Nucleus accumbens (tissue), 56 donors: ENCODE measurements around the gene ATP4A.
A peak's percentile ranks its signal among the peaks of the same experiment; 100 is the strongest.

Source experiments
- DNase-seq, 56 donors: peaks; one replicate each; lab custom pipeline; 2025; lab: John Stamatoyannopoulos, UW

ATP4A gene

DNA sequence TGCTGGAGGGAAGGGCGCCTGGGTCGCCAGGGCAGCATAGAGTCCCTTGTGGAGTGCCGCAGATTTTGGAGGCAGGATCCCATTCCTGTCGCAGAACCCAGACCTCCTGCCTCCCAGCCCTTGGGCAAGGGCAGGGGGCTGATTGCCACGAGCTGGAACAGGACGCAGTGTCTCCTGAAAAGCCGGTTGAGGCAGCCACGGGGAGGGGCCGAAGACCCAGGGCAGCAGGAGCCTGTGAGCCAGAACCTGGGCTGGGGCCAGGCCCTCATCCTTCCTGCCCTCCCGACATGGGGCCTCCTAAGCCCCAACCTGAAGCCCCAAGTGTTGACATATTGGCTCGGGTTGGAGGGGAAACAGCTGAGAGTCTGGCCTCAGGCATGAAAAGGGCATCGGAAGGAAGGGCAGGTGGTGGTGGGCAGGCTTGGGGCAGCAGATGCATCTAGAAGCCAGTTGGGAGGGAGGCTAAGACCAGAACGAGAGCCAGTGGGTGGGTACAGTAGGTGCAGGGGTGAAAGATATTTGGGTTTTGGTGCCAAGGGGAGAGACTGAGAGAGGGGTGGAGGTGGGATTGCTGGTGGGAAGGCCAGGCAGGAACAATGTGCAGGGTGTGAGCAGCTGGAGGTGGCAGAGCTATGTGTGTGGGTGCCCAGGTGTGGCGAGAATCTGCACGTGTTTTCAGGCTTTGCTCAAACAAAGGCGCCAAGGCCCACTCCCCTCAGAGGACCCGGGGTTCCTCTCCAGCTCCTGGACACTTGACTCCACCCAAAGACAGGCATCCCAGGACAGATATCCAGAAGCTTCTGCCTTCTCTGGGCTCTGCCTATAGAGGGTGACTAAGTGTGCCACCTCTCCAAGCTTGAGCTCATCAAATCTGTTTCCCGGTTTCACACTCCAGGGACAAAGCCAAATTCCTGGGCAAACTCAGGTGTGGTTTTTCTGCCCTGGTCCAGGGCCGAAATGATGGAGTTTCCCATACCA, 33.9 kb downstream of the ATP4A start:
- peak in 1 of 56 donors; percentile 4 for DNase-seq

DNA sequence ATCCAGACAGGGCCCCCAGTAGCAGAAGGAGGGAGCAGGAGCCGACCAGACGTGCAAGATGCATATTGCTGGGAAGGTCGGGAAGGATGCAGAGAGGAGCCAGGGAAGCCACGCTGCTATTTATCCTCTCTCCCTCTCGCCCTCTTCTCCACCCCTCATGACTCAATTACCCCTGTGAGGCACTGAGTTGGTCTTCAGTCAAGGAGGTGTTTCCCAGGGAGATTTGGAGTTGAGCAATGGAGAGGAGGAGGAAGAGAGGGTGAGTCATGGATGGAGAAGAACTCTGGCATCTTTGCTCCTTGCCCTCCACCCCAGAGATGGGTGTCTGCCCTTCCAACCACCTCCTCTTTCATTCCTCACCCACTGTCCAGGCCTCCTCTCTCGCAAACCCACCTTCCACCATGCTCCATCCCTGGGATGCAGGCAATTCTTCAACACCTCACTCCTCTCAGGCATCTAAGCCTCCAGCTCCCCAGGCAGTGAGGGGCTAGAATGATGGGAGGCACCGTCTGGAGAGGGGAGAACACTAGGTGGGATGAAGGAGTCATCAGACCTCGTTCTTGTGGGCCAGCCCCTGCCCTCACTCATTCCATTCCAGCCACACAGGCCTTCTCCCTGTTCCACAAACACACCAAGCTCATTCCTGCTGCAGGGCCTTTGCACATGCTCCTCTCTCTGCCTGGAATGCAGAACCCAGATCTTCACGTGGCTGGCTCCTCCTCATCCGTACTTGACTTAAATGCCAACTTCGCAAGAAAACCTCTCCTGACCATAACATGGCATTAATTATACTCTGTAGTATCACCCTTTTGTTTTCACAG, 35.0 kb downstream of the ATP4A start, which contains the start of gene SBSN:
Gene SBSN, minus strand, starts transcription at position 94 of the 821 bp plus-strand sequence. Its CDS starts 30 bp downstream, at position 64.
- DNase-seq, result peak in 6 of 56 donors; percentile 3 to 23 (median 10)

DNA sequence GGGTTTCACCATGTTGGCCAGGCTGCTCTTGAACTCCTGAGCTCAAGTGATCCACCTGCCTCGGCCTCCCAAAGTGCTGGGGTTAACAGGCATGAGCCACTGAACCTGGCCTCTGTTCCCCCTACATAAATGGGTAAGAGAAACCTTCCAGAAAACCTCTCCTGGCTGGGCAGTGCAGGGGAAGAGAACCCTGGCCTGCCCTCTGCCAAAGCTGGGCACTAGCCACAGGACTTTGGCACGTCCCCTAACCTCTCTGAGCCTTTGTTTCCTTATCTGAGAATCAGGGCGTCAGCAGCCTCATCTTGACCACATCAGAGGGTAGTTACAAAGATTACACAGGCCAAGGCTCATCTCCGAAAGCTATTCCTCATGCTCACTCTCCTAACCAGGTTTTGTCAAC, 37.6 kb downstream of the ATP4A start:
- DNase-seq, result no peak

DNA sequence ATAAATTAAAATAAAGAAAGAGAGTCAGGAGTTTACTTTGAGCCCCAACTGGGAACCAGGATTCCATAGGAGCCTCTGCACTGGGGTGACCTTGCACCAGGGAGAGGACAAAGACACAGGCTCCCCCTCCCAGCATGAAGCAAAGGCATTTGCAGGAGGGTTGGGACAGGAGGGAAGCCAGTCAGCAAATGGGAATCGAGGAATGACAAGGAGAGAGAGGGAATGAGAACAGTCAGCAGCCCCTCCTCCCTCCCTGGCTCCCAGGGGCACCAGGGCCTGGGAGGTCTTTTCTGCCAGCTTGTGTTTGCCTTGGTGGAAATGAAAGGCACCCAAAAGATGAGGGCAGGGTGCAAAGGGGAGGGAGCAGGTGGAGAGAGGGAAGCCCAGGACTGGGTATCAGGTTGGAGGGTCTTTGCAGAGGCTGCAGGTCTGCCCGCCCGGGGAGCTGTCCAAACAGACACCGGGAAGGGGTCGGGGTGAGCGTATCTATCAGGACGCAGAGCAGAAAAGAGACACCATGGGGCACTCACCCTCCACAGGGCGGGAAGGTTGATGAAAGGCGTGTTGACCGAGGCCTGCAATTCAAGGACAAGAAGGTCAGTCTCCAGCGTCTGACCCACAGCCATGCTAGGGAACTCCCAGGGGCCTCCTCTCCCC, 39.1 kb downstream of the ATP4A start:
- DNase-seq, result no peak

DNA sequence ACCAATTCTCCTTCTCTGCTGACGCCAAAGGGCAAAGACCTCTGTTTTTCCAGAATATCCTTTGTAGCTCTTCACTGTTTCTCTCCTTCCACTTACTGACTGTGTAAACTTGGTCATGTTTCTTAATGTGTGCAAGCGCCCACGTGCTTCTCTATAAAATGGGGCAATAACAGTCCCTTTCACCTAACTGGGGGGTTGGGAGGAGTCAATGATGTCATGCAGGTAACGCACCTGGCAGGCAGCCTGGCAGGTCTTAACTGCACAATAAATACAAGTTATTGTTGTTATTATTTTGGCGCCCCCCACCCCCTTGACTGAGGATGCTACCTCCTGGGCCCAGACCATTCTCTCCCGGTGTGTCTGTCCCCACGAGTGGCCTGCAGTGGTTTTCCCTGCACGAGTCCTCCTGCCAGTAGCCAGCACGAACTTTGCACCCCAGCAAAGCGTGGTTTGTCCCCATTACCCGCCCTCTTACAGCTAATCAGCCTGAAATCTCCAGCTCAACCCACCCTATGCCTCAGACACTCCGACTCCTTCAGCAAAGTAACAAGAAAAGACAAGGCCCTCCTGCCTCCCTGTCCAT, 40.6 kb downstream of the ATP4A start:
- no peak for DNase-seq

DNA sequence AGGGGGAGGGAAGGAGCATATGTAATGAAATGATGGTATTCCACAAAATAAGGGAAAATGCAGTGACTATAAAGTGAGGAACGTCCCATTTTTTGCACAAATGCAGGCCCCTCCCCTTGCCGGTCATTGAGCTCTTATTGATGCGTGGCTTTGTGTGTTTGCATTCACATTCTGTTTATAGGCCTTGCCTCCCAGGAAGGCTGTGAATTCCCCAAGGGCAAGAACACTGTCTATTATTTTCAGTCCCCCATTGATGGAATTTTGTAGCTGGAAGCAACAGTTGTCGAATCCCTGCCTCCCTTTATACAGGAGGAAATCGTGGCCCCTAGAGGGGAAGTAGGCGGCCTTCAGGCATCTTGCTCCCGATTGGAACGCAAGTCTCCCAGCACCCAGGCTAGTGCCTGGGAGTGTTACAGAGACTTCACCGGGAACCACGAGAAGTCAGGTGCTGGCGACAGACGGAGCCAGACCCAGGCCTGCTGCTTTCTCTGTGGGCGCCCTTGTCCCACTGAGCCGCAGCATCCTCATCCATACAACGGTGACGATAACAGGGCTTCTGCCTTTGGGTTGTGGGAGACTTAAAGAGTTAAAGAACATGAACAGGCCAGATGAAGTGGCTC, 42.2 kb downstream of the ATP4A start:
- DNase-seq, result no peak

DNA sequence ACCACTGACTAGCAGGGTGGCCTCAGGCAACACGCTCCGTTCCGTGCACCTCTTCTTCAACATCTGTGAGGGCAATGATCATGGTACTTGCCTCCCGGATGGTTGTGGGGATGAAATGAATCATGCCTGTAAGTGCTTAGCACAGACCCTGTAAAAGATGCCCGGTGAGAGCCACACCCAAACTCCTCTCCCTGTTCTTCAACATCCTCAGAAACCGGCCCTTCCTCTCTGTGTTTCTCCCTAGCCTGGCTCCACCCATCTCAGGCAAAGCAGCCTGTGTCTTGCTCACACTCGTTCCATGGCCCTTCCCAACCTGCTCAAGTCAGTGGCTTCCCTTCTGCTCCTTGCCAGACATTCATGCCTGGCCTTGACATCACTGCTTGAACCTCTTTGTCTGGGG, 44.2 kb downstream of the ATP4A start:
- DNase-seq, result no peak

DNA sequence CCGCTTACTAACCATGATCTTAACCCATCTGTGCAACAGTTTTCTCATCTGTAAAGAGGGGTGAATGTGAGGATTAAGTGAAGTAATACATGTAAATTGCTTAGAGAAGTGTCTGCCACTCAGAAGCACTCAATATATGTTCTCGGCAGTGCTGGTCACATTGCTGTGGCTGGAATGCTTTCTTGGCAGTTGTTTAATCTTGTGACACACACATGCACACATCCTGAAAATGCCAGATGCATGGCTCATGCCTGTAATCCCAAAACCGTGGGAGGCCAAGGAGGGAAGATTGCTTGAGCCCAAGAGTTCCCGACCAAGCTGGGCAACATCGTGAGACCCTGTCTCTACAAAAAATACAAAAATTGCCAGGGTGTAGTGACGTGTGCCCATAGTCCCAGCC, 45.1 kb downstream of the ATP4A start:
- no peak for DNase-seq

DNA sequence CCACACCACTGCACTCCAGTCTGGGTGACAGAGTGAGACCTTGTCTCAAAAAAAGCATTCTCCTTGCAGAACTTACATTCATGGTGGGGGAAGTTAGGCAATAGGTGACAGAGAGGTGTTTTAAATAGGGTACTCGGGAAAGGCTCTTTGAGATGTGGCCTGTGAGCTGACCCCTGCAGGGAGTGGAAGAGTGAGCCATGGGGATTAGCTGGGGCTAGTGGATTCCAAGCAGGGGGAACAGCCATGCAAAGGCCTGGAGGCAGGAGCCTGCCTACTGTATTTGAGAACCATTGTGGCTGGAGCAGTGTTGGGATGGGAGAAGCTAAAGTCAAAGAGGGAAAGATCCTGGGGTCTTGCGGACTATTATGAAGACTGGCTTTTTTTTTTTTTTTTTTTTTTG, 46.1 kb downstream of the ATP4A start:
- DNase-seq, result no peak

DNA sequence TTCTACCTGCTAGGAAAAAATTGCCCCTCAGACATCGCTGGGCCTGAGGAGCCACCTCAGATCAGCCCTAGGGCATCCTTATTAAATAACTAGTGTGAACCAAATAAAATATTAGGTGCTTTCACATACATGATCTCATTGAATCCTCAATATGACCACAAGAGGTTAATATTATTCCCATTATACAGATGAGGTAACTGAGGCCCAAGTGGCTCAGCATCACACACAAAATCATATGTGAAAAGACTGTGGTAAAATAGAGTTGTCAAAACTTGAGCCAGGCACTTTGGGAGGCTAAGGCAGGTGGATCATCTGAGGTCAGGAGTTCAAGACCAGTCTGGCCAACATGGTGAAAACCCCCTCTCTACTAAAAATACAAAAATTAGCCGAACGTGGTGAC, 47.1 kb downstream of the ATP4A start:
- DNase-seq, result no peak

DNA sequence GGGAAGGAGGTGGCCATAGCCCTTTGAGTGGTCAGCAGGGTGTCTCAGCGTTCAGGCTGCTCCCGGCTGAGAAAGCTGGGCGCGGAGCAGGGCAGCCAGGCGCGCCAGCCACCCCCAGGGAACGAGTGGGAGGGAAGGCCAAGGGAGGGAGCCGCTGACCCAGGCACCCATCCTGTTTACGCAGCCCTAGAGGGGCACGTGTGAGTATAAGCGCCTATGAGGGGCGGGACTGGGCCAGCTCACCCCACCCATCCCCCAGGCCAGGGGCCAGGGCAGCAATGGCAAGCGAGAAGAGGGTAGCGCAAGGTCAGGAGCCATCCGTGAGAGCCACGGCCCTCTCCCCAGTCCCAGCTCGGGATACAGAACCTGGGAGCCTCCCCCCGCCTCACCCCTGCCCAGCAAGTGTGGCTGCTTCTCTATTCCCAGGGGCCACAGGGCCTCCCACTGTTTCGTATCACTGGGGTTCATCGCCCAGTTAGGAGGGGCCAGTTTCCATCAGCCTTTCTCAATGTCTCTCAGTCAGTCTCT, 49.1 kb downstream of the ATP4A start:
- DNase-seq, result no peak

DNA sequence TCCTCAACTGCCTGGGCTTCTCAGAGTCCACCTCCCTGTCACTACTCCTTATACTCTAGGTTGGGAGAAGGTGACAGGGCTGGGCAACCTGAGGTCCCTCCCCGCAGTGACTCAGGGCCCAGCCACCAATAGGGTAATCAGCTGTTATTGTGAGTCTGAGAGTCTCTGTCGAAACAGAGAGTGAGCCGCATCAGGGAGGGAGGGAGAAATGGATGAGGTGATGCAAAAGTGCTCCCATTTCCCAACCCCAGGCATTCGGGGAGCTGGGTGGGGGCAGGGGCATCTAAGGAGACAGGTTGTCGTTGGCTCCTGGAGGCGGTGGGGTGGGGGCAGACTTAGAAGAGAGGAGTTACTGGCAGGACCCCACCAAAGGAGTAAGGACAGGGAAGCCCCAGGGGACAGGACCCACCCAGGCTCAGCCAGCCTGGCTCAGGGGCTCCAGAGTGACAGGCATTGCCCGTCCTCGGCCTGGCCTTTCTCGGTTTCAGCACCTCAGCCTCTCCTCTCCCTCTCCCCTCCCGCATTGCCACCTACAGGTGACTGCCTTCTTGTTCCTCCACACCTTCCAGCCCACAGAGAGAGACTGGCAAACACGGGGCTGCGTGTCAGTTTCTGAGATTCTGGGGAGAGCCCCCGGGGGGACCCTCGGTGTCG, 49.7 kb downstream of the ATP4A start, which contains the start of gene DMKN:
Gene DMKN, minus strand, starts transcription at position 22 of the 654 bp plus-strand sequence. CDS start 174 bp downstream, outside the sequence.
- DNase-seq, result peak in 23 of 56 donors; percentile 5 to 67 (median 27)

DNA sequence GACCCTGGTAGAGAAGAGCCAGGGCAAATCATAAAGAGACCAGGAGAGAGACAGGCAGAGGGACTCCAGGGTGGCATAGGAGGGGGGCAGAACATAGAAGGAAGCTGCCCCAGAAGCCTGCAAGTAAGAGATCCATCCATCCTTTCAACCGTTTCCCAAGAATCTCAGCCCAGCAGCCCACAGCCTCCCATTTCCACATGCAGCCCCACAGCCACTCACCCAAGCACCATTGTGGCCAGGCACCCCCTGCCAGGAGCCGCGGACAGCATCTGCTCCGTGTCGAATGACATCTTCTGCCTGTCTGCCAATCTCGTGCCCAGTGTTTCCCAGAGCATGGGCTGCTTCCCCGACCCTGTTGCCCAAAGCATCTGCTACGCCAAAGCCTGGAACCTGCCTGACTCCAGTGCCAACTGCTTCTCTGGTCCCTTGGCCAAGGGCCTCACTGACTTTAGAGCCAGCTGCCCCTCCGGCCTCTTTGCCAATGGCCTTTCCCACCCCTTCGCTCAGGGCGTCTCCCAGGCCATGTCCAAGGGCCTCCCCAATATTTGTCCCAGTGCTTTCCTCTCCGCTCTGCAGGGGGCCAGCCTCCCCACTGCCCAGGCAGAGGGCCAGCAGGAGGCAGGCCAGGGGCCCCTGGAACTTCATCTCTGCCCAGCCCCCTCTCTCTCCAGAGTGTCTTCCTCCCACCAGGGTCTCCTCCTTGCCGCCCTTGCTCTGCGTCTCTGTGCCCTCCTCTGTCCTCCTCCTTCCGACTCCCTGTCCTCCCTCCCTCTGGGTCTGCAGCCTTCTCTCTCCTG, 50.4 kb downstream of the ATP4A start:
- DNase-seq, result no peak

DNA sequence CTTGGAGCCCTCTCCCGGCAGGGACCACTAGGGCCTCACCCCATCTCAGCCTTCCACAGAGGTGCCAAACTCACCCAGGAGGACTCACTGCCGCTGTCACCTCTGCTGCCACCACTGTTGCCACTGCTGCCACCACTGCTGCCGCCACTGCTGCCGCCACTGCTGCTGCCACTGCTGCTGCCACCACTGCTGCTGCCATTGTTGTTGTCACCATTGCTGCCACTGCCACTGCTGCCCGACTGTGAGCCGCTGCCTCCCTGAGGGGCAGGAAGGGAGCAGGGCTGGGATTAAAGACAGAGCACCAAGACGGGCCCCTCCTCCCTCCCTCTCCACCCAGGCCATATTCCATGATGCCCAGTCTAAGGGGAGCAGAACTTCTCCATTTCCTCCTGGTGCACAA, 52.1 kb downstream of the ATP4A start:
- no peak for DNase-seq

DNA sequence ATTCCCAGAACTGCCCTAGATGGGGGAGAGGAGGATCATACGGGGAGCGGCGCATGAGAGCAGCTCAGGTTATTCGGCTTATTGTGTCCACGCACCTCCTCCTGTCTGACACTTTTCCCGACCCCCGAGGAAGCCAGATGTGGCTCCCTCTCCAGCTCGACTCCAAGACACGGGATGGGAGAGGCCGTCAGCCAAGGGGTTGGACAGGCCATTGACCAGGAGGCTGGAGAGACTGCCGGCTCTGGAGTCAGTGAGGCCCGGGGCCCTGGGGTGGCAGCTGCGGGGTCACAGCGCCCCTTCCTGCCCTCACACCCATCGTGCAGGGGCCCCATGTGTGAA, 52.9 kb downstream of the ATP4A start:
- no peak for DNase-seq

DNA sequence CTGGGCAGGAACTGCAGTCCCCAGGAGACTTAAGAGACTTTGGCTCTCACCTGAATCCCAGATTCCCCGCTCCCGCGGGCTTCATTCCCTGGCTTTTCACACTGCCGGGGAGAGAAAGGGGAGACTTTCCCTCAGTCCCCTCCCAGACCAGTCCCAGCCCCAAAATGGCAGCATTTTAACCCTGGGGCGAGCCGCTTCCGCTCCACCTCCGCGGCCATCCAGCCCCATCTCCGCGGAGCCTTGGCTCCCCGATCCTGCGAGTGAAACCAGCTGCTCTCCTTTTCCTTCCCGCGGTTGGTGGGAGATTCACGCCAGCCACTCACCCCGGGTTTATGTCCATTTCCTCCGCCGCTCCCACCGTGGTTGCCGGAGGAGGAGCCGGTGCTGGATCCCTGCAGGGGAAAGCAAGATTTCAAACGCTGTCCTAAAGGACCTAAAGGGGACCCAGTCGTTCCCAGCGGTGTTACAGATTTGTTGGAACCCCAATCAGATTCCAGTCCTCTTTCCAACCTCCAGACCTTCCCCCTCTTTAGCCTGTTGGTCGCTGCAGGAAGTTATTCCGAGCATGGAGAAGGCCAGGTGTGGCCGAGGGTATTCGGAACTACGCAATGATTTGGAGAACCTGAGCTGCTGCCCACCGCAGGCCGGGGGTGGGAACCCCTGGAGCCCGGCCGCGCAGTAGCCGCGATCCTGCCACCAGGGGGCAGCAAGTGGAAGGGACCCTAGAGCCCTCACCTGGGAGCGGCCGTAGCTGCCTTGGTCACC, 53.4 kb downstream of the ATP4A start:
- peak in 42 of 56 donors; percentile 4 to 76 (median 27) for DNase-seq

DNA sequence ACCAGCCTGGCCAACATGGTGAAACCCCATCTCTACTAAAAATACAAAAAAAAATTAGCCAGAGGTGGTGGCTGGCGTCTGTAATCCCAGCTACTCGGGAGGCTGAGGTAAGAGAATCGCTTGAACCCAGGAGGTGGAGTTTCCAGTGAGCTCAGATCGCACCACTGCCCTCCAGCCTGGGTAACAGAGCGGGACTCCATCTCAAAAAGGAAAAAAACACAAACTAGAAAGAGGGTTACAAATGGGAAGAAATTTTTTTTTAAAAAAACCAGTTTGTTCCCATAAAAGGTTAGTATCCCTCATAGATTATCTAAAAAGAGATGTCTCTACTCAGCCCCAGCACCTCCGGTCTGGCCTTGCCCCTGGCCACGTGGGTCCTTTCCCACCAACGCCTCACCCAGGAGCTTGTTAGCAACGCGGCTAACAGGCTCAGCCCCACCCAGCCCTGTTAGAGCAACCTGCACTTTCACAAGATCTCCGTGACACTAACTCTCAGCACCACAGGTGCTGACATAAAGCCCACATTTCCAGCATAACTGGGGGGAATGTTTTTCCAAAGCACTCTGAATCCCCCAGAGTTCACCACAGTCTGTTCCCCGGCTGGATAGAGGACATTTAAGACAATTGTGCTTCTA, 54.3 kb downstream of the ATP4A start:
- peak in 16 of 56 donors; percentile 5 to 55 (median 16) for DNase-seq
